Measurements from ENCODE around the gene PIGS. TPM values are rescaled to one million over a fixed set of nuclear protein-coding genes. Genes with fewer than 3 reads are reported as not detected.

The PIGS gene
- total and polyA plus RNA-seq, 2 of the 13 experiments (the other 11 are each of a cell fraction or from before 2014, with no cell fraction given) = 31.7 to 42.6 TPM

GRCh38 chr17:28552176-28552999 lies 18.9 kb downstream of the PIGS start, which contains the start of gene UNC119 (continued):
- TF ChIP-seq HNRNPLL (IDR thresholded peaks at IDR 0.05; ENCODE audit: low read depth, low read length, poor library complexity, severe bottlenecking) (peak; percentile 50), HBP1 (CRISPR knock-in tag; IDR thresholded peaks at IDR 0.05; ENCODE audit: low read depth) (no peak), PAX8 (CRISPR knock-in tag; IDR thresholded peaks at IDR 0.05; ENCODE audit: borderline replicate concordance) (no peak), ZKSCAN1 (IDR thresholded peaks at IDR 0.05; ENCODE audit: low read length) (no peak), SP5 (CRISPR knock-in tag; IDR thresholded peaks at IDR 0.05; ENCODE audit: borderline replicate concordance, low read depth) (no peak), ZNF850 (CRISPR knock-in tag; conservative IDR thresholded peaks at IDR 0.05) (no peak), KAT7 (CRISPR knock-in tag; IDR thresholded peaks at IDR 0.05; ENCODE audit: borderline replicate concordance) (no peak), ZNF317 (CRISPR knock-in tag; IDR thresholded peaks at IDR 0.05) (no peak), MAFK (conservative IDR thresholded peaks at IDR 0.05 in 1 of 2, IDR thresholded peaks at IDR 0.05 in 1 of 2; ENCODE audit: low read length in 2 of 2) (no peak), ZNF816 (CRISPR knock-in tag; IDR thresholded peaks at IDR 0.05; ENCODE audit: borderline replicate concordance) (no peak), ZNF30 (CRISPR knock-in tag; IDR thresholded peaks at IDR 0.05) (0 out of 2 replicates have a peak, but pooled peaks have one; percentile 43), EED (CRISPR knock-in tag; IDR thresholded peaks at IDR 0.05) (no peak), STAT6 (CRISPR knock-in tag; IDR thresholded peaks at IDR 0.05; ENCODE audit: borderline replicate concordance) (no peak), PCBP2 (optimal IDR thresholded peaks at IDR 0.05; ENCODE audit: low read depth, low read length, poor library complexity, severe bottlenecking) (no peak), ZNF879 (CRISPR knock-in tag; IDR thresholded peaks at IDR 0.05) (no peak), PLSCR1 (CRISPR knock-in tag; IDR thresholded peaks at IDR 0.05; ENCODE audit: borderline replicate concordance) (no peak), ZNF704 (CRISPR knock-in tag; IDR thresholded peaks at IDR 0.05; ENCODE audit: borderline replicate concordance) (no peak), ZSCAN30 (CRISPR knock-in tag; IDR thresholded peaks at IDR 0.05) (no peak), ERF (CRISPR knock-in tag; IDR thresholded peaks at IDR 0.05) (peak; percentile 58), POLR2G (IDR thresholded peaks at IDR 0.05; ENCODE audit: low read depth, low read length) (peak; percentile 74), GFI1 (CRISPR knock-in tag; IDR thresholded peaks at IDR 0.05; ENCODE audit: borderline replicate concordance) (no peak)
